Keratinocyte (primary cell): ENCODE data around the gene FAM228A.

Source experiments
- CTCF ChIP-seq, 3 experiments: IDR thresholded peaks in 1 of 3; conservative IDR thresholded peaks in 1 of 3; optimal IDR thresholded peaks in 1 of 3; 2 replicates in 2 of 3; 3 replicates in 1 of 3; pipeline versions ENCODE3 to v1.5.1; 2011; ENCODE audit warnings: low read length in 3 of 3, mild to moderate bottlenecking in 3 of 3, moderate library complexity in 2 of 3, control low read depth in 1 of 3, inconsistent platforms in 1 of 3; ENCODE audit not compliant: insufficient read depth in 2 of 3; ENCODE audit errors: extremely low read depth in 1 of 3
- EZH2 ChIP-seq: IDR thresholded peaks from one replicate; pipeline ENCODE4 v1.6.1; 2012; ENCODE audit warnings: inconsistent platforms, mild to moderate bottlenecking, low read length, moderate library complexity

GRCh38 chr2:24210106-24210455, 35.2 kb downstream of the FAM228A start:
- TF ChIP-seq EZH2 (no peak), CTCF (optimal IDR thresholded peaks at IDR 0.05 in 1 of 3, IDR thresholded peaks at IDR 0.05 in 1 of 3, conservative IDR thresholded peaks at IDR 0.05 in 1 of 3; ENCODE audit: extremely low read depth in 1 of 3, insufficient read depth in 2 of 3, low read length in 3 of 3) (no peak)
